ENCODE data around the gene ZNF19. TPM values are rescaled to one million over a fixed set of nuclear protein-coding genes. Genes with fewer than 3 reads are reported as not detected.

The ZNF19 gene
- total RNA-seq, 2 donors from 2014 or later = 3.6 to 5.9 TPM

- peak; percentile 63 for ATAC-seq
Observed at GRCh38 chr16:71501547-71501946, 12.4 kb upstream of the ZNF19 start.

GRCh38 chr16:71500964-71501363 is 11.8 kb upstream of the ZNF19 start:
- Histone ChIP-seq H3K27me3 (no peaks in the 10 kb centered on the region), H3K36me3 (replicated peaks in 1 of 2; ENCODE audit: insufficient read depth in 1 of 2, low read depth in 2 of 2) (no peaks in the 10 kb centered on the region), H3K27ac (peak overlapping the region in 3 of 4 donors; percentile 21 to 71 (median 56)), H3K9me3 (no peaks in the 10 kb centered on the region), H3K4me3 (no peak overlapping the region), H3K4me1 (peaks cover 7% of the 10 kb centered on the region)
- ATAC-seq (no peak), DNase-seq (no peak)
- 78 to 86% methylated on average over 2 of the region's 2 CpGs for WGBS, 2 donors
- intact Hi-C loops (cut with DNase I) = no loop called here
- TF ChIP-seq POLR2A (IDR thresholded peaks at IDR 0.05) (no peak), CTCF (IDR thresholded peaks at IDR 0.05) (no peak)

More at GRCh38 chr16:71501547-71501946, 12.4 kb upstream of the ZNF19 start:
- Histone ChIP-seq H3K27me3 (no peaks in the 10 kb centered on the region), H3K9me3 (no peaks in the 10 kb centered on the region), H3K36me3 (replicated peaks in 1 of 2; ENCODE audit: insufficient read depth in 1 of 2, low read depth in 2 of 2) (no peaks in the 10 kb centered on the region), H3K4me1 (peaks cover 7% of the 10 kb centered on the region), H3K27ac (peak overlapping the region in 3 of 4 donors; percentile 21 to 71 (median 56)), H3K4me3 (no peak overlapping the region)
- TF ChIP-seq POLR2A (IDR thresholded peaks at IDR 0.05) (no peak), CTCF (IDR thresholded peaks at IDR 0.05) (peak in 2 of 7 experiments; percentile 6 to 20)
- intact Hi-C loops (cut with DNase I) = no loop called here
- peak in 3 of 4 donors; percentile 12 to 50 (median 27) for DNase-seq
- 16 to 19% methylated on average over 3 of the region's 3 CpGs for WGBS, 2 donors

GRCh38 chr16:71499775-71500364 is 10.7 kb upstream of the ZNF19 start:
- TF ChIP-seq POLR2A (IDR thresholded peaks at IDR 0.05) (no peak), CTCF (IDR thresholded peaks at IDR 0.05) (peak; percentile 45 to 86 (median 78))
- intact Hi-C loops (cut with DNase I) = loop anchor here (5.0 kb wide), 1 partner anchor 88 kb away; no protein-coding TSS in a partner anchor
- DNase-seq (peak; percentile 46 to 59 (median 51)), ATAC-seq (peak; percentile 74)
- Histone ChIP-seq H3K9me3 (no peaks in the 10 kb centered on the region), H3K27me3 (no peaks in the 10 kb centered on the region), H3K36me3 (replicated peaks in 1 of 2; ENCODE audit: insufficient read depth in 1 of 2, low read depth in 2 of 2) (no peaks in the 10 kb centered on the region), H3K4me1 (peaks cover 7% of the 10 kb centered on the region), H3K4me3 (no peak overlapping the region), H3K27ac (no peak overlapping the region)
- WGBS, 2 donors = 0 to 2% methylated on average over 3 of the region's 3 CpGs

GRCh38 chr16:71498031-71498430 is 8.9 kb upstream of the ZNF19 start:
- H3K9me3 ChIP-seq = no peaks in the 10 kb centered on the region
- intact Hi-C loops (cut with DNase I) = loop anchor here (5.0 kb wide), 1 partner anchor 86 kb away; no protein-coding TSS in a partner anchor

More at GRCh38 chr16:71498031-71498430, 8.9 kb upstream of the ZNF19 start:
- Histone ChIP-seq H3K27ac (no peak overlapping the region), H3K4me1 (peaks cover 7% of the 10 kb centered on the region), H3K27me3 (no peaks in the 10 kb centered on the region), H3K4me3 (no peak overlapping the region), H3K36me3 (replicated peaks in 1 of 2; ENCODE audit: insufficient read depth in 1 of 2, low read depth in 2 of 2) (no peaks in the 10 kb centered on the region)
- WGBS, 2 donors = 69 to 78% methylated on average over 3 of the region's 3 CpGs
- no peak for TF ChIP-seq POLR2A (IDR thresholded peaks at IDR 0.05)
- no peak for TF ChIP-seq CTCF (IDR thresholded peaks at IDR 0.05)
- DNase-seq (no peak), ATAC-seq (no peak)

All from body of pancreas (tissue), 4 donors.